H1 (cell line): ENCODE data around the gene PILRB. TPM values are rescaled to one million over a fixed set of nuclear protein-coding genes. Genes with fewer than 3 reads are reported as not detected.

Experiments used
- CTCF ChIA-PET: fragments of 300-600 bp; sonication (Branson Sonifier 250); formaldehyde crosslinking; loops from one replicate; lab custom pipeline; 2021; ENCODE audit not compliant: partially characterized antibody; lab: Charles Lee
- POLR2A ChIA-PET: fragments of 300-600 bp; sonication (Branson Sonifier 250); formaldehyde crosslinking; loops from one replicate; lab custom pipeline; 2021; ENCODE audit warnings: inconsistent platforms; ENCODE audit not compliant: partially characterized antibody; lab: Charles Lee
- DNase-seq, 2 experiments: peaks; one replicate each; pipeline versions ENCODE4 v3.0.0 to v3.0.0-alpha.2; 2010 to 2022; ENCODE audit warnings: low spot score in 2 of 2, low read depth in 1 of 2, mixed read lengths in 1 of 2
- FAIRE-seq: peaks from 2 replicates; lab custom pipeline; 2011; peaks lifted over from hg19 to GRCh38; lab: Jason Lieb, UNC
- H2AFZ ChIP-seq: 2 replicates; pipeline ENCODE4 v1.8.1; 2012; ENCODE audit warnings: low read length, inconsistent platforms
- H2AK5ac ChIP-seq: 2 replicates; pipeline ENCODE4 v1.6.1; 2013; ENCODE audit warnings: low read depth, low read length
- H2BK120ac ChIP-seq: replicated peaks from 2 replicates; pipeline ENCODE3; 2013; ENCODE audit warnings: low read depth, low read length, inconsistent platforms
- H2BK12ac ChIP-seq: 2 replicates; pipeline ENCODE4 v1.6.1; 2013; ENCODE audit warnings: low read depth, low read length
- H2BK15ac ChIP-seq: 2 replicates; pipeline ENCODE4 v1.6.1; 2013; ENCODE audit warnings: low read length
- H2BK20ac ChIP-seq: 2 replicates; pipeline ENCODE4 v1.6.1; 2013; ENCODE audit warnings: low read length
- H2BK5ac ChIP-seq: 2 replicates; pipeline ENCODE4 v1.6.1; 2013; ENCODE audit warnings: low read depth, low read length
- H3K14ac ChIP-seq: 2 replicates; pipeline ENCODE4 v1.6.1; 2013; ENCODE audit warnings: inconsistent platforms; ENCODE audit not compliant: insufficient read length
- H3K18ac ChIP-seq: 2 replicates; pipeline ENCODE4 v1.6.1; 2013; ENCODE audit warnings: low read length; ENCODE audit errors: extremely low read depth
- H3K23ac ChIP-seq: 2 replicates; pipeline ENCODE4 v1.6.1; 2013; ENCODE audit warnings: inconsistent platforms; ENCODE audit not compliant: insufficient read length
- H3K23me2 ChIP-seq: 2 replicates; pipeline ENCODE4 v1.6.1; 2013; ENCODE audit warnings: low read depth, low read length
- H3K27ac ChIP-seq: 2 replicates; pipeline ENCODE4 v1.6.1; 2011; ENCODE audit warnings: low read depth, low read length, inconsistent platforms
- H3K27me3 ChIP-seq, 4 experiments: replicated peaks in 1 of 4; 1 replicate in 1 of 4; 2 replicates in 3 of 4; pipeline versions ENCODE4 v1.6.1 to v1.8.1; 2011 to 2013; ENCODE audit warnings: low read length in 3 of 4, mild to moderate bottlenecking in 3 of 4, inconsistent platforms in 2 of 4, mixed read lengths in 2 of 4, moderate library complexity in 1 of 4; ENCODE audit not compliant: control insufficient read depth in 3 of 4, insufficient read depth in 3 of 4; ENCODE audit errors: extremely low read depth in 1 of 4
- H3K36me3 ChIP-seq, 4 experiments: 2 replicates each; pipeline versions ENCODE4 v1.6.1 to v1.8.1; 2011 to 2013; ENCODE audit warnings: mild to moderate bottlenecking in 4 of 4, low read length in 3 of 4, moderate library complexity in 2 of 4, control low read depth in 1 of 4, inconsistent platforms in 1 of 4; ENCODE audit not compliant: insufficient read depth in 4 of 4, control insufficient read depth in 2 of 4
- H3K4ac ChIP-seq: replicated peaks from 2 replicates; pipeline ENCODE3; 2013; ENCODE audit warnings: low read length, low read depth, mixed read lengths, inconsistent platforms; ENCODE audit not compliant: insufficient read length
- H3K4me1 ChIP-seq, 4 experiments: replicated peaks in 1 of 4; 1 replicate in 1 of 4; 2 replicates in 3 of 4; pipeline versions ENCODE4 v1.6.1 to v1.8.1; 2011 to 2013; ENCODE audit warnings: low read length in 3 of 4, inconsistent platforms in 2 of 4, mixed read lengths in 1 of 4; ENCODE audit not compliant: insufficient read depth in 4 of 4, control insufficient read depth in 3 of 4
- H3K4me2 ChIP-seq, 2 experiments: 2 replicates each; pipeline versions ENCODE4 v1.6.1 to v1.8.1; 2011 to 2013; ENCODE audit warnings: low read depth in 2 of 2, low read length in 2 of 2, control low read depth in 1 of 2, inconsistent platforms in 1 of 2, mild to moderate bottlenecking in 1 of 2; ENCODE audit not compliant: insufficient read depth in 1 of 2
- H3K4me3 ChIP-seq, 4 experiments: fragments of 200-600, 300-600 bp in 1 of 4; sonication (generic), shearing (Covaris generic), sonication (Bioruptor Twin) in 1 of 4; 2 replicates each; pipeline versions ENCODE4 v1.5.1 to v1.8.1; 2011 to 2016; ENCODE audit warnings: low read length in 4 of 4, low read depth in 3 of 4, control low read depth in 2 of 4, inconsistent platforms in 2 of 4, mild to moderate bottlenecking in 2 of 4, mixed read lengths in 1 of 4, moderate library complexity in 1 of 4; ENCODE audit not compliant: insufficient read depth in 2 of 4; ENCODE audit errors: extremely low read depth in 1 of 4
- H3K56ac ChIP-seq: replicated peaks from 2 replicates; pipeline ENCODE3; 2013; ENCODE audit warnings: low read depth, mild to moderate bottlenecking, mixed read lengths, low read length, inconsistent platforms; ENCODE audit not compliant: insufficient read length
- H3K79me1 ChIP-seq: 2 replicates; pipeline ENCODE4 v1.6.1; 2013; ENCODE audit warnings: low read depth, low read length, control low read depth
- H3K79me2 ChIP-seq, 2 experiments: 2 replicates each; pipeline versions ENCODE4 v1.6.1 to v1.8.1; 2012 to 2013; ENCODE audit warnings: low read length in 2 of 2, mild to moderate bottlenecking in 2 of 2, inconsistent platforms in 1 of 2; ENCODE audit not compliant: insufficient read depth in 2 of 2, control insufficient read depth in 1 of 2
- H3K9ac ChIP-seq, 4 experiments: replicated peaks in 1 of 4; 1 replicate in 1 of 4; 2 replicates in 3 of 4; pipeline versions ENCODE4 v1.6.1 to v1.8.1; 2011 to 2013; ENCODE audit warnings: low read depth in 3 of 4, low read length in 3 of 4, control low read depth in 2 of 4, mild to moderate bottlenecking in 2 of 4, moderate library complexity in 2 of 4, inconsistent platforms in 1 of 4; ENCODE audit errors: extremely low read depth in 1 of 4
- H3K9me3 ChIP-seq, 2 experiments: 2 replicates each; pipeline versions ENCODE4 v1.6.1 to v1.8.1; 2012 to 2013; ENCODE audit warnings: mild to moderate bottlenecking in 2 of 2, moderate library complexity in 2 of 2, control low read depth in 1 of 2, inconsistent platforms in 1 of 2, low read depth in 1 of 2, low read length in 1 of 2, mixed read lengths in 1 of 2; ENCODE audit not compliant: insufficient read depth in 2 of 2
- H4K20me1 ChIP-seq, 2 experiments: replicated peaks in 1 of 2; 2 replicates each; pipeline versions ENCODE3 to v1.8.1; 2011 to 2013; ENCODE audit warnings: inconsistent platforms in 2 of 2, low read length in 2 of 2, mild to moderate bottlenecking in 1 of 2; ENCODE audit not compliant: insufficient read depth in 2 of 2, control insufficient read depth in 1 of 2
- H4K5ac ChIP-seq: 2 replicates; pipeline ENCODE4 v1.6.1; 2013; ENCODE audit warnings: low read length, low read depth, mixed read lengths, inconsistent platforms; ENCODE audit not compliant: insufficient read length
- H4K8ac ChIP-seq: 2 replicates; pipeline ENCODE4 v1.8.0; 2013; ENCODE audit warnings: mild to moderate bottlenecking, moderate library complexity, low read length, inconsistent platforms; ENCODE audit not compliant: insufficient read depth; ENCODE audit errors: extremely low read depth
- H4K91ac ChIP-seq: replicated peaks from 2 replicates; pipeline ENCODE3; 2013; ENCODE audit warnings: low read length, mixed read lengths, inconsistent platforms; ENCODE audit not compliant: insufficient read length
- BCL11A ChIP-seq, 2 experiments: IDR thresholded peaks; one replicate each; pipeline ENCODE4 v1.6.1; 2011; ENCODE audit warnings: low read depth in 2 of 2, low read length in 2 of 2, mild to moderate bottlenecking in 2 of 2
- E2F6 ChIP-seq: IDR thresholded peaks from 2 replicates; pipeline ENCODE4 v1.6.1; 2012; ENCODE audit warnings: inconsistent platforms
- EP300 ChIP-seq, 2 experiments: IDR thresholded peaks; 1 replicate in 1 of 2; 2 replicates in 1 of 2; pipeline ENCODE4 v1.6.1; 2011 to 2012; ENCODE audit warnings: low read depth in 2 of 2, low read length in 2 of 2, mild to moderate bottlenecking in 2 of 2, borderline replicate concordance in 1 of 2, inconsistent platforms in 1 of 2, moderate library complexity in 1 of 2
- KDM1A ChIP-seq: fragments of 200-600, 300-600 bp; sonication (generic); IDR thresholded peaks from 2 replicates; pipeline ENCODE4 v1.7.1; 2016; ENCODE audit warnings: mild to moderate bottlenecking, low read length, borderline replicate concordance
- SIRT6 ChIP-seq: IDR thresholded peaks from one replicate; pipeline ENCODE4 v1.7.1; 2012; ENCODE audit warnings: low read length, inconsistent platforms
- SP2 ChIP-seq: IDR thresholded peaks from 2 replicates; pipeline ENCODE4 v1.6.1; 2012; ENCODE audit warnings: mild to moderate bottlenecking, low read length, inconsistent platforms
- SRF ChIP-seq: IDR thresholded peaks from 2 replicates; pipeline ENCODE4 v1.6.1; 2011; ENCODE audit warnings: mild to moderate bottlenecking, low read depth, low read length, moderate library complexity
- TAF7 ChIP-seq: optimal IDR thresholded peaks from 2 replicates; pipeline ENCODE3; 2011; ENCODE audit warnings: low read depth, mild to moderate bottlenecking, inconsistent platforms, low read length, moderate library complexity, borderline replicate concordance
- TEAD4 ChIP-seq: IDR thresholded peaks from 2 replicates; pipeline ENCODE4 v1.6.1; 2012; ENCODE audit warnings: low read depth, low read length, inconsistent platforms, mixed read lengths
- USF2 ChIP-seq: IDR thresholded peaks from 2 replicates; pipeline ENCODE4 v1.6.1; 2011; ENCODE audit warnings: low read length, improper control_type of control experiment
- WGBS, 2 experiments: shearing (Covaris generic) in 1 of 2; methylation state at CpG; one replicate each; pipeline versions ENCODE4 v1.1.6 to v1.1.7; 2013 to 2015; ENCODE audit warnings: low lambda C conversion rate in 2 of 2, mixed read lengths in 2 of 2, inconsistent platforms in 1 of 2, low coverage in 1 of 2, missing lambda C conversion rate in 1 of 2; ENCODE audit not compliant: insufficient replicate concordance in 2 of 2, insufficient coverage in 1 of 2, insufficient read length in 1 of 2; ENCODE audit errors: extremely low coverage in 1 of 2, missing lambda C conversion rate in 1 of 2; 5-methylcytosine and 5-hydroxymethylcytosine counted together
- polyA plus RNA-seq, 7 experiments: library from polyadenylated mRNA; depleted of rRNA in 3 of 7; stranded (reverse) in 5 of 7; unstranded in 2 of 7; fragments of >200 nt in 5 of 7; fragments of 200-250 nt in 2 of 7; gene quantifications; 1 replicate in 5 of 7; 2 replicates in 1 of 7; 4 replicates in 1 of 7; pipeline versions ENCODE4 v1.2.1 to v1.2.3, GENCODE V29; 2011 to 2013; ENCODE audit warnings: missing spikeins in 2 of 7, mixed read lengths in 2 of 7
- total RNA-seq: library from RNA; stranded (reverse); fragmentation: NEBNext Ultra II Directional; extraction: Animal tissue kit (Norgen Biotek cat#: 25700); gene quantifications from 2 replicates; pipeline ENCODE4 v1.2.1, GENCODE V29; 2021

The PILRB gene
- total and polyA plus RNA-seq, 2 of the 8 experiments (the other 6 are each of a cell fraction or from before 2014, with no cell fraction given): 32.2 to 49.9 TPM

- H3K4me3 ChIP-seq: no peak overlapping the region
- no peak for FAIRE-seq
- no peak overlapping the region for H3K14ac ChIP-seq
- no peak overlapping the region for H4K5ac ChIP-seq
- no peak overlapping the region; the same call in 1 of the 2 replicates for H3K27ac ChIP-seq
- H4K20me1 ChIP-seq: no peaks in the 10 kb centered on the region
- no peak for DNase-seq
- POLR2A ChIA-PET: interaction anchor here (1.0 to 2.1 kb wide), 5 partner anchors 10 to 57 kb away, joined by 3 to 9 read pairs (median 4); partner anchors contain the start of gene ZCWPW1
- H2BK5ac ChIP-seq: no peak overlapping the region
- no peak overlapping the region for H4K91ac ChIP-seq
- no peak overlapping the region for H4K8ac ChIP-seq
- no peak overlapping the region for H3K4ac ChIP-seq
- WGBS, 2 experiments: 94% methylated on average over 7 of the region's 7 CpGs; no CpG with 5 or more reads in 1 of the 2 experiments
- peak overlapping the region; percentile 98 for H2BK15ac ChIP-seq
- H3K56ac ChIP-seq: no peak overlapping the region
- peak overlapping the region; percentile 18; the same call in 1 of the 2 replicates for H2BK20ac ChIP-seq
- H3K4me2 ChIP-seq: no peak overlapping the region
- H3K18ac ChIP-seq: peak overlapping the region; percentile 63
- no peak overlapping the region for H3K23ac ChIP-seq
- no peak overlapping the region for H2AFZ ChIP-seq
- no peaks in the 10 kb centered on the region for H3K23me2 ChIP-seq
- H3K79me1 ChIP-seq: peaks cover 2% of the 10 kb centered on the region; the same call in 1 of the 2 replicates
- H3K4me1 ChIP-seq: peaks cover 0 to 31% (median 19%) of the 10 kb centered on the region in 4 experiments; a peak in 6 of 7 replicates
- no peak overlapping the region for H3K9ac ChIP-seq
- no peaks in the 10 kb centered on the region for H3K9me3 ChIP-seq
- H2BK120ac ChIP-seq: no peak overlapping the region
- CTCF ChIA-PET: interaction anchor here (0.6 to 1.9 kb wide), 4 partner anchors 35 to 238 kb away, joined by 3 to 10 read pairs (median 3); no protein-coding TSS in a partner anchor
- peaks cover 0 to 13% (median 0%) of the 10 kb centered on the region in 4 experiments; a peak in 1 of 8 replicates for H3K36me3 ChIP-seq
- 0 out of 7 replicates have a peak, but pooled peaks cover 0 to 2% (median 0%) of the 10 kb centered on the region in 4 experiments for H3K27me3 ChIP-seq
- H3K79me2 ChIP-seq: no peaks in the 10 kb centered on the region
- H2AK5ac ChIP-seq: 0 out of 2 replicates have a peak overlapping the region, but pooled peaks have one; percentile 18
- H2BK12ac ChIP-seq: peak overlapping the region; percentile 60; the same call in 1 of the 2 replicates
- TF ChIP-seq KDM1A (no peak), USF2 (no peak), EP300 (IDR thresholded peaks at IDR 0.05; ENCODE audit: borderline replicate concordance in 1 of 2, low read depth in 2 of 2, low read length in 2 of 2) (no peak), TEAD4 (no peak), BCL11A (IDR thresholded peaks at IDR 0.05; ENCODE audit: low read depth in 2 of 2, low read length in 2 of 2) (no peak), SP2 (no peak), E2F6 (no peak), SRF (no peak), TAF7 (no peak), SIRT6 (no peak)
Measured at GRCh38 chr7:100371561-100372171, 13.7 kb downstream of the PILRB start.
